ENCODE results near the gene TNF. TPM values are rescaled to one million over a fixed set of nuclear protein-coding genes. Genes with fewer than 3 reads are reported as not detected.

The TNF gene
- total RNA-seq, 1 donor from 2014 or later, result not detected

GRCh38 chr6:31557443-31558317 is 17.7 kb upstream of the TNF start:
- no peaks in the 10 kb centered on the region for H3K9me3 ChIP-seq
- no peak overlapping the region for H3K27ac ChIP-seq
- DNase-seq (ENCODE audit: extremely low spot score in 2 of 2), result no peak
- H3K36me3 ChIP-seq, result peaks cover 0 to 31% of the 10 kb centered on the region in 2 donors
- peaks cover 23% of the 10 kb centered on the region for H3K4me1 ChIP-seq
- H3K4me3 ChIP-seq, result no peak overlapping the region
- intact Hi-C loops (cut with DNase I), result no loop called here
- H3K27me3 ChIP-seq, result no peaks in the 10 kb centered on the region
- TF ChIP-seq POLR2AphosphoS5 (IDR thresholded peaks at IDR 0.05; ENCODE audit: insufficient read depth in 1 of 2, low read depth in 1 of 2) (no peak), POLR2A (IDR thresholded peaks at IDR 0.05) (no peak), CTCF (IDR thresholded peaks at IDR 0.05) (no peak)

- Histone ChIP-seq H3K4me3 (no peak overlapping the region), H3K9me3 (no peaks in the 10 kb centered on the region), H3K36me3 (peaks cover 0 to 31% of the 10 kb centered on the region in 2 donors), H3K27ac (no peak overlapping the region), H3K27me3 (no peaks in the 10 kb centered on the region), H3K4me1 (peaks cover 23% of the 10 kb centered on the region)
- DNase-seq (ENCODE audit: extremely low spot score in 2 of 2), result no peak
- intact Hi-C loops (cut with DNase I), result no loop called here
- no peak for TF ChIP-seq POLR2AphosphoS5 (IDR thresholded peaks at IDR 0.05; ENCODE audit: insufficient read depth in 1 of 2, low read depth in 1 of 2)
- TF ChIP-seq POLR2A (IDR thresholded peaks at IDR 0.05), result no peak
- no peak for TF ChIP-seq CTCF (IDR thresholded peaks at IDR 0.05)
Observed at GRCh38 chr6:31558318-31558625, 17.1 kb upstream of the TNF start.

GRCh38 chr6:31558631-31559500 is 16.5 kb upstream of the TNF start:
- no peak for DNase-seq (ENCODE audit: extremely low spot score in 2 of 2)
- Histone ChIP-seq H3K27me3 (no peaks in the 10 kb centered on the region), H3K27ac (peak overlapping the region; percentile 18), H3K4me3 (no peak overlapping the region), H3K4me1 (peaks cover 23% of the 10 kb centered on the region), H3K36me3 (peaks cover 0 to 31% of the 10 kb centered on the region in 2 donors), H3K9me3 (no peaks in the 10 kb centered on the region)
- TF ChIP-seq CTCF (IDR thresholded peaks at IDR 0.05), result no peak
- no peak for TF ChIP-seq POLR2AphosphoS5 (IDR thresholded peaks at IDR 0.05; ENCODE audit: insufficient read depth in 1 of 2, low read depth in 1 of 2)
- TF ChIP-seq POLR2A (IDR thresholded peaks at IDR 0.05), result no peak
- intact Hi-C loops (cut with DNase I), result no loop called here

GRCh38 chr6:31559606-31559957 is 15.8 kb upstream of the TNF start:
- intact Hi-C loops (cut with DNase I), result no loop called here

More at GRCh38 chr6:31559606-31559957, 15.8 kb upstream of the TNF start:
- Histone ChIP-seq H3K27me3 (no peaks in the 10 kb centered on the region), H3K4me1 (peaks cover 23% of the 10 kb centered on the region), H3K27ac (peak overlapping the region; percentile 18), H3K36me3 (peaks cover 0 to 31% of the 10 kb centered on the region in 2 donors), H3K9me3 (no peaks in the 10 kb centered on the region), H3K4me3 (no peak overlapping the region)
- TF ChIP-seq POLR2AphosphoS5 (IDR thresholded peaks at IDR 0.05; ENCODE audit: insufficient read depth in 1 of 2, low read depth in 1 of 2) (no peak), CTCF (IDR thresholded peaks at IDR 0.05) (no peak), POLR2A (IDR thresholded peaks at IDR 0.05) (no peak)
- DNase-seq (ENCODE audit: extremely low spot score in 2 of 2), result no peak
